ENCODE data around the gene MC1R. TPM values are rescaled to one million over a fixed set of nuclear protein-coding genes. Genes with fewer than 3 reads are reported as not detected.
A peak's percentile ranks its signal among the peaks of the same experiment; 100 is the strongest.

Gene MC1R
- total and polyA plus RNA-seq, 2 experiments from 2014 or later: 0.74 to 4.3 TPM

- peaks cover 4% of the 10 kb centered on the region for H3K27me3 Mint-ChIP-seq (ENCODE audit: insufficient read depth, low read depth, poor library complexity)
These were observed 20.3 kb upstream of the MC1R start for GRCh38 chr16:89898201-89898967.

GRCh38 chr16:89899879-89900481 is 18.7 kb upstream of the MC1R start:
- Histone ChIP-seq H3K9me2 (ENCODE audit: insufficient read depth) (no peaks in the 10 kb centered on the region), H2AFZ (no peak overlapping the region), H4K20me1 (replicated peaks; ENCODE audit: insufficient read depth) (no peaks in the 10 kb centered on the region; the same call in 1 of the 2 replicates), H3K4me1 (ENCODE audit: insufficient read depth) (no peaks in the 10 kb centered on the region), H3K79me2 (replicated peaks; ENCODE audit: insufficient read depth) (no peaks in the 10 kb centered on the region), H3K27ac (ENCODE audit: low read depth) (no peak overlapping the region), H3F3A (replicated peaks; ENCODE audit: low read depth) (0 out of 2 replicates have a peak, but pooled peaks cover 7% of the 10 kb centered on the region), H3K27me3 (ENCODE audit: insufficient read depth) (no peaks in the 10 kb centered on the region), H3K4me3 (no peak overlapping the region), H3K36me3 (ENCODE audit: insufficient read depth) (peaks cover 10% of the 10 kb centered on the region; the same call in 1 of the 2 replicates), H3K4me2 (no peak overlapping the region)
- H3K4me1 Mint-ChIP-seq: no peaks in the 10 kb centered on the region
- H3K27ac Mint-ChIP-seq: no peak overlapping the region; the same call in 1 of the 2 replicates
- H3K4me3 Mint-ChIP-seq: no peak overlapping the region
- ATAC-seq (no peak), DNase-seq (ENCODE audit: low spot score) (no peak)
- peaks cover 44% of the 10 kb centered on the region for H3K36me3 Mint-ChIP-seq (ENCODE audit: low read depth)
- no peaks in the 10 kb centered on the region for H3K9me3 Mint-ChIP-seq
- peaks cover 4% of the 10 kb centered on the region for H3K27me3 Mint-ChIP-seq (ENCODE audit: insufficient read depth, low read depth, poor library complexity)
- TF ChIP-seq, protein P1, sequence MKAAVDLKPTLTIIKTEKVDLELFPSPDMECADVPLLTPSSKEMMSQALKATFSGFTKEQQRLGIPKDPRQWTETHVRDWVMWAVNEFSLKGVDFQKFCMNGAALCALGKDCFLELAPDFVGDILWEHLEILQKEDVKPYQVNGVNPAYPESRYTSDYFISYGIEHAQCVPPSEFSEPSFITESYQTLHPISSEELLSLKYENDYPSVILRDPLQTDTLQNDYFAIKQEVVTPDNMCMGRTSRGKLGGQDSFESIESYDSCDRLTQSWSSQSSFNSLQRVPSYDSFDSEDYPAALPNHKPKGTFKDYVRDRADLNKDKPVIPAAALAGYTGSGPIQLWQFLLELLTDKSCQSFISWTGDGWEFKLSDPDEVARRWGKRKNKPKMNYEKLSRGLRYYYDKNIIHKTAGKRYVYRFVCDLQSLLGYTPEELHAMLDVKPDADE (IDR thresholded peaks at IDR 0.05): no peak
- TF ChIP-seq POLR2AphosphoS5 (IDR thresholded peaks at IDR 0.05; ENCODE audit: low read depth): no peak
- no peak for TF ChIP-seq STAT1 (IDR thresholded peaks at IDR 0.05; ENCODE audit: unreplicated experiment)
- TF ChIP-seq CTCF (conservative IDR thresholded peaks at IDR 0.05; ENCODE audit: low read depth in 2 of 2): no peak
- TF ChIP-seq ZNF462 (CRISPR knock-in tag; IDR thresholded peaks at IDR 0.05): no peak
- TF ChIP-seq EZH2 (IDR thresholded peaks at IDR 0.05; ENCODE audit: low read depth, unreplicated experiment): no peak
- TF ChIP-seq CREB1 (CRISPR knock-in tag; IDR thresholded peaks at IDR 0.05; ENCODE audit: low read depth): no peak

More at GRCh38 chr16:89898201-89898967, 20.3 kb upstream of the MC1R start:
- TF ChIP-seq ZNF114 (CRISPR knock-in tag; IDR thresholded peaks at IDR 0.05) (no peak), EZH2 (IDR thresholded peaks at IDR 0.05; ENCODE audit: low read depth, unreplicated experiment) (no peak)
- TF ChIP-seq, protein P1 (IDR thresholded peaks at IDR 0.05): no peak
- Histone ChIP-seq H3K4me2 (no peak overlapping the region), H3K36me3 (ENCODE audit: insufficient read depth) (peaks cover 10% of the 10 kb centered on the region; the same call in 1 of the 2 replicates), H2AFZ (no peak overlapping the region), H3K27ac (ENCODE audit: low read depth) (no peak overlapping the region), H3K79me2 (replicated peaks; ENCODE audit: insufficient read depth) (no peaks in the 10 kb centered on the region), H4K20me1 (replicated peaks; ENCODE audit: insufficient read depth) (no peaks in the 10 kb centered on the region; the same call in 1 of the 2 replicates), H3F3A (replicated peaks; ENCODE audit: low read depth) (0 out of 2 replicates have a peak, but pooled peaks cover 7% of the 10 kb centered on the region), H3K9me2 (ENCODE audit: insufficient read depth) (no peaks in the 10 kb centered on the region), H3K27me3 (ENCODE audit: insufficient read depth) (no peaks in the 10 kb centered on the region), H3K4me3 (no peak overlapping the region), H3K4me1 (ENCODE audit: insufficient read depth) (no peaks in the 10 kb centered on the region)
- DNase-seq (ENCODE audit: low spot score) (no peak), ATAC-seq (no peak)
- no peaks in the 10 kb centered on the region for H3K4me1 Mint-ChIP-seq
- H3K36me3 Mint-ChIP-seq (ENCODE audit: low read depth): peaks cover 40% of the 10 kb centered on the region
- H3K27ac Mint-ChIP-seq: peak overlapping the region; percentile 54
- no peaks in the 10 kb centered on the region for H3K9me3 Mint-ChIP-seq
- no peak overlapping the region for H3K4me3 Mint-ChIP-seq

All from GM23338 (cell line).